GM23338 (cell line): ENCODE results near the gene DPH2. TPM values are rescaled to one million over a fixed set of nuclear protein-coding genes. Genes with fewer than 3 reads are reported as not detected.

Experiments
- ATAC-seq: fragments of 200-7000 bp; cut with Tn5 transposase; 3 replicates; pipeline ENCODE4 v1.9.1; 2020
- DNase-seq: peaks from one replicate; pipeline ENCODE4 v3.0.0-alpha.2; 2015; ENCODE audit warnings: low spot score
- H2AFZ ChIP-seq: fragments of 200-600 bp; sonication (generic); 2 replicates; pipeline ENCODE4 v1.8.0; 2016; ENCODE audit warnings: antibody characterized with exemption, mild to moderate bottlenecking, moderate library complexity
- H3F3A ChIP-seq: fragments of 200-600 bp; sonication (generic); replicated peaks from 2 replicates; pipeline ENCODE4 v1.8.0; 2017; ENCODE audit warnings: antibody characterized with exemption, mixed run types, low read depth
- H3K27ac ChIP-seq: fragments of 200-600 bp; sonication (generic); 2 replicates; pipeline ENCODE4 v1.6.1; 2016; ENCODE audit warnings: low read depth
- H3K27me3 ChIP-seq: fragments of 200-600 bp; sonication (generic); 2 replicates; pipeline ENCODE4 v1.8.0; 2016; ENCODE audit warnings: mild to moderate bottlenecking, mixed run types, moderate library complexity; ENCODE audit not compliant: insufficient read depth
- H3K36me3 ChIP-seq: fragments of 200-600 bp; sonication (generic); 2 replicates; pipeline ENCODE4 v1.8.0; 2016; ENCODE audit warnings: mild to moderate bottlenecking; ENCODE audit not compliant: insufficient read depth
- H3K4me1 ChIP-seq: fragments of 200-600 bp; sonication (generic); 2 replicates; pipeline ENCODE4 v1.8.0; 2016; ENCODE audit warnings: mild to moderate bottlenecking, moderate library complexity; ENCODE audit not compliant: insufficient read depth
- H3K4me2 ChIP-seq: fragments of 200-600 bp; sonication (generic); 2 replicates; pipeline ENCODE4 v1.7.1; 2017; ENCODE audit warnings: mixed run types
- H3K4me3 ChIP-seq: fragments of 200-600 bp; sonication (generic); 2 replicates; pipeline ENCODE4 v1.6.1; 2016; ENCODE audit warnings: mixed run types
- H3K79me2 ChIP-seq: fragments of 200-600 bp; sonication (generic); replicated peaks from 2 replicates; pipeline ENCODE4 v1.8.0; 2017; ENCODE audit warnings: mild to moderate bottlenecking; ENCODE audit not compliant: insufficient read depth
- H3K9me2 ChIP-seq: fragments of 200-600 bp; sonication (generic); 2 replicates; pipeline ENCODE4 v1.8.0; 2017; ENCODE audit not compliant: insufficient read depth
- H4K20me1 ChIP-seq: fragments of 200-600 bp; sonication (generic); replicated peaks from 2 replicates; pipeline ENCODE4 v1.8.0; 2017; ENCODE audit warnings: mild to moderate bottlenecking; ENCODE audit not compliant: insufficient read depth
- H3K27ac Mint-ChIP-seq: 2 replicates; pipeline ENCODE4 v1.8.0; 2020; ENCODE audit warnings: inconsistent platforms, mild to moderate bottlenecking, moderate library complexity, mixed read lengths
- H3K27me3 Mint-ChIP-seq: 3 replicates; pipeline ENCODE4 v1.8.0; 2022; ENCODE audit warnings: low read depth, mild to moderate bottlenecking, moderate library complexity, mixed read lengths, inconsistent platforms; ENCODE audit not compliant: insufficient read depth, poor library complexity
- H3K36me3 Mint-ChIP-seq: 3 replicates; pipeline ENCODE4 v1.8.0; 2021; ENCODE audit warnings: low read depth, mild to moderate bottlenecking, inconsistent platforms, moderate library complexity, mixed read lengths
- H3K4me1 Mint-ChIP-seq: 3 replicates; pipeline ENCODE4 v1.8.0; 2020; ENCODE audit warnings: mild to moderate bottlenecking, inconsistent platforms, mixed read lengths
- H3K4me3 Mint-ChIP-seq: 3 replicates; pipeline ENCODE4 v1.8.0; 2021; ENCODE audit warnings: moderate library complexity, mild to moderate bottlenecking, inconsistent platforms, mixed read lengths
- H3K9me3 Mint-ChIP-seq: 3 replicates; pipeline ENCODE4 v1.8.0; 2020; ENCODE audit warnings: moderate library complexity, mild to moderate bottlenecking, inconsistent platforms, mixed read lengths
- CREB1 ChIP-seq: fragments of 250-450 bp; sonication (Bioruptor Pico); IDR thresholded peaks from 2 replicates; pipeline ENCODE4 v1.5.0; 2020; ENCODE audit warnings: low read depth, mild to moderate bottlenecking, moderate library complexity
- CTCF ChIP-seq, 2 experiments: fragments of 200-600 bp in 1 of 2; sonication (generic) in 1 of 2; conservative IDR thresholded peaks; 2 replicates each; pipeline versions ENCODE4 v1.5.1 to v1.6.1; 2016 to 2017; ENCODE audit warnings: antibody characterized with exemption in 2 of 2, low read depth in 2 of 2, mild to moderate bottlenecking in 2 of 2, moderate library complexity in 1 of 2
- ETS1 ChIP-seq: IDR thresholded peaks from 2 replicates; pipeline ENCODE4 v1.6.1; 2016; ENCODE audit warnings: antibody characterized with exemption
- EZH2 ChIP-seq: fragments of 200-600 bp; sonication (generic); IDR thresholded peaks from one replicate; pipeline ENCODE4 v1.8.0; 2017; ENCODE audit warnings: antibody characterized with exemption, mild to moderate bottlenecking, low read depth; ENCODE audit not compliant: unreplicated experiment
- EZH2phosphoT487 ChIP-seq: fragments of 200-600 bp; sonication (generic); IDR thresholded peaks from one replicate; pipeline ENCODE4 v1.8.1; 2018; ENCODE audit warnings: antibody characterized with exemption; ENCODE audit not compliant: unreplicated experiment
- JUNB ChIP-seq: IDR thresholded peaks from one replicate; pipeline ENCODE4 v1.6.1; 2016; ENCODE audit warnings: antibody characterized with exemption; ENCODE audit not compliant: unreplicated experiment
- NANOG ChIP-seq: IDR thresholded peaks from 2 replicates; pipeline ENCODE4 v1.6.1; 2016; ENCODE audit warnings: antibody characterized with exemption, borderline replicate concordance
- POLR2AphosphoS5 ChIP-seq: IDR thresholded peaks from 2 replicates; pipeline ENCODE4 v1.6.1; 2016; ENCODE audit warnings: antibody characterized with exemption, low read depth
- STAT1 ChIP-seq: IDR thresholded peaks from one replicate; pipeline ENCODE4 v1.6.1; 2016; ENCODE audit warnings: antibody characterized with exemption; ENCODE audit not compliant: unreplicated experiment
- ZNF114 ChIP-seq: fragments of 250-450 bp; sonication (Bioruptor Pico); IDR thresholded peaks from 2 replicates; pipeline ENCODE4 v1.5.0; 2020; ENCODE audit warnings: mild to moderate bottlenecking, moderate library complexity
- ZNF331 ChIP-seq: fragments of 250-450 bp; sonication (Bioruptor Pico); IDR thresholded peaks from 2 replicates; pipeline ENCODE4 v1.5.0; 2020; ENCODE audit warnings: low read depth, mild to moderate bottlenecking, moderate library complexity
- polyA plus RNA-seq: library from polyadenylated mRNA; unstranded; fragments of >200 nt; fragmentation: Nextera tagmentation; extraction: Ambion mirVana; gene quantifications from 2 replicates; pipeline ENCODE4 v1.2.1, GENCODE V29; 2016
- total RNA-seq: library from RNA; depleted of rRNA; stranded (reverse); fragments of >200 nt; shearing (Covaris generic); gene quantifications from 2 replicates; pipeline ENCODE4 v1.2.3, GENCODE V29; 2014
- TF ChIP-seq, protein P1 (sequence below): IDR thresholded peaks from one replicate; pipeline ENCODE4 v1.6.1; 2018; ENCODE audit warnings: antibody characterized with exemption; ENCODE audit not compliant: unreplicated experiment
- TF ChIP-seq, protein P2 (sequence below): fragments of 250-450 bp; sonication (Bioruptor Pico); IDR thresholded peaks from 2 replicates; pipeline ENCODE4 v1.5.0; 2020; ENCODE audit warnings: mild to moderate bottlenecking, moderate library complexity

DPH2 gene
- total and polyA plus RNA-seq, 2 experiments from 2014 or later, result 32.1 to 90.3 TPM

GRCh38 chr1:43997295-43997999 lies 27.6 kb downstream of the DPH2 start:
- peaks cover 6% of the 10 kb centered on the region for H3F3A ChIP-seq
- no peak overlapping the region for H3K27ac ChIP-seq
- H2AFZ ChIP-seq, result no peak overlapping the region
- peaks cover 6% of the 10 kb centered on the region; the same call in 1 of the 2 replicates for H3K27me3 ChIP-seq
- peaks cover 42% of the 10 kb centered on the region for H3K36me3 Mint-ChIP-seq
- ATAC-seq (no peak), DNase-seq (no peak)
- no peaks in the 10 kb centered on the region for H3K79me2 ChIP-seq
- no peaks in the 10 kb centered on the region; the same call in 1 of the 2 replicates for H4K20me1 ChIP-seq
- no peak for TF ChIP-seq ZNF331
- TF ChIP-seq CTCF (conservative IDR thresholded peaks at IDR 0.05; ENCODE audit: low read depth in 2 of 2), result no peak
- TF ChIP-seq STAT1, result no peak
- no peak for TF ChIP-seq POLR2AphosphoS5
- TF ChIP-seq ETS1, result no peak
- no peak for TF ChIP-seq ZNF114 (CRISPR knock-in tag)
- no peak for TF ChIP-seq EZH2phosphoT487
- TF ChIP-seq, protein P1, sequence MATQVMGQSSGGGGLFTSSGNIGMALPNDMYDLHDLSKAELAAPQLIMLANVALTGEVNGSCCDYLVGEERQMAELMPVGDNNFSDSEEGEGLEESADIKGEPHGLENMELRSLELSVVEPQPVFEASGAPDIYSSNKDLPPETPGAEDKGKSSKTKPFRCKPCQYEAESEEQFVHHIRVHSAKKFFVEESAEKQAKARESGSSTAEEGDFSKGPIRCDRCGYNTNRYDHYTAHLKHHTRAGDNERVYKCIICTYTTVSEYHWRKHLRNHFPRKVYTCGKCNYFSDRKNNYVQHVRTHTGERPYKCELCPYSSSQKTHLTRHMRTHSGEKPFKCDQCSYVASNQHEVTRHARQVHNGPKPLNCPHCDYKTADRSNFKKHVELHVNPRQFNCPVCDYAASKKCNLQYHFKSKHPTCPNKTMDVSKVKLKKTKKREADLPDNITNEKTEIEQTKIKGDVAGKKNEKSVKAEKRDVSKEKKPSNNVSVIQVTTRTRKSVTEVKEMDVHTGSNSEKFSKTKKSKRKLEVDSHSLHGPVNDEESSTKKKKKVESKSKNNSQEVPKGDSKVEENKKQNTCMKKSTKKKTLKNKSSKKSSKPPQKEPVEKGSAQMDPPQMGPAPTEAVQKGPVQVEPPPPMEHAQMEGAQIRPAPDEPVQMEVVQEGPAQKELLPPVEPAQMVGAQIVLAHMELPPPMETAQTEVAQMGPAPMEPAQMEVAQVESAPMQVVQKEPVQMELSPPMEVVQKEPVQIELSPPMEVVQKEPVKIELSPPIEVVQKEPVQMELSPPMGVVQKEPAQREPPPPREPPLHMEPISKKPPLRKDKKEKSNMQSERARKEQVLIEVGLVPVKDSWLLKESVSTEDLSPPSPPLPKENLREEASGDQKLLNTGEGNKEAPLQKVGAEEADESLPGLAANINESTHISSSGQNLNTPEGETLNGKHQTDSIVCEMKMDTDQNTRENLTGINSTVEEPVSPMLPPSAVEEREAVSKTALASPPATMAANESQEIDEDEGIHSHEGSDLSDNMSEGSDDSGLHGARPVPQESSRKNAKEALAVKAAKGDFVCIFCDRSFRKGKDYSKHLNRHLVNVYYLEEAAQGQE, result no peak
- TF ChIP-seq EZH2, result no peak
- no peak for TF ChIP-seq JUNB
- no peak for TF ChIP-seq CREB1 (CRISPR knock-in tag)
- TF ChIP-seq, protein P2, sequence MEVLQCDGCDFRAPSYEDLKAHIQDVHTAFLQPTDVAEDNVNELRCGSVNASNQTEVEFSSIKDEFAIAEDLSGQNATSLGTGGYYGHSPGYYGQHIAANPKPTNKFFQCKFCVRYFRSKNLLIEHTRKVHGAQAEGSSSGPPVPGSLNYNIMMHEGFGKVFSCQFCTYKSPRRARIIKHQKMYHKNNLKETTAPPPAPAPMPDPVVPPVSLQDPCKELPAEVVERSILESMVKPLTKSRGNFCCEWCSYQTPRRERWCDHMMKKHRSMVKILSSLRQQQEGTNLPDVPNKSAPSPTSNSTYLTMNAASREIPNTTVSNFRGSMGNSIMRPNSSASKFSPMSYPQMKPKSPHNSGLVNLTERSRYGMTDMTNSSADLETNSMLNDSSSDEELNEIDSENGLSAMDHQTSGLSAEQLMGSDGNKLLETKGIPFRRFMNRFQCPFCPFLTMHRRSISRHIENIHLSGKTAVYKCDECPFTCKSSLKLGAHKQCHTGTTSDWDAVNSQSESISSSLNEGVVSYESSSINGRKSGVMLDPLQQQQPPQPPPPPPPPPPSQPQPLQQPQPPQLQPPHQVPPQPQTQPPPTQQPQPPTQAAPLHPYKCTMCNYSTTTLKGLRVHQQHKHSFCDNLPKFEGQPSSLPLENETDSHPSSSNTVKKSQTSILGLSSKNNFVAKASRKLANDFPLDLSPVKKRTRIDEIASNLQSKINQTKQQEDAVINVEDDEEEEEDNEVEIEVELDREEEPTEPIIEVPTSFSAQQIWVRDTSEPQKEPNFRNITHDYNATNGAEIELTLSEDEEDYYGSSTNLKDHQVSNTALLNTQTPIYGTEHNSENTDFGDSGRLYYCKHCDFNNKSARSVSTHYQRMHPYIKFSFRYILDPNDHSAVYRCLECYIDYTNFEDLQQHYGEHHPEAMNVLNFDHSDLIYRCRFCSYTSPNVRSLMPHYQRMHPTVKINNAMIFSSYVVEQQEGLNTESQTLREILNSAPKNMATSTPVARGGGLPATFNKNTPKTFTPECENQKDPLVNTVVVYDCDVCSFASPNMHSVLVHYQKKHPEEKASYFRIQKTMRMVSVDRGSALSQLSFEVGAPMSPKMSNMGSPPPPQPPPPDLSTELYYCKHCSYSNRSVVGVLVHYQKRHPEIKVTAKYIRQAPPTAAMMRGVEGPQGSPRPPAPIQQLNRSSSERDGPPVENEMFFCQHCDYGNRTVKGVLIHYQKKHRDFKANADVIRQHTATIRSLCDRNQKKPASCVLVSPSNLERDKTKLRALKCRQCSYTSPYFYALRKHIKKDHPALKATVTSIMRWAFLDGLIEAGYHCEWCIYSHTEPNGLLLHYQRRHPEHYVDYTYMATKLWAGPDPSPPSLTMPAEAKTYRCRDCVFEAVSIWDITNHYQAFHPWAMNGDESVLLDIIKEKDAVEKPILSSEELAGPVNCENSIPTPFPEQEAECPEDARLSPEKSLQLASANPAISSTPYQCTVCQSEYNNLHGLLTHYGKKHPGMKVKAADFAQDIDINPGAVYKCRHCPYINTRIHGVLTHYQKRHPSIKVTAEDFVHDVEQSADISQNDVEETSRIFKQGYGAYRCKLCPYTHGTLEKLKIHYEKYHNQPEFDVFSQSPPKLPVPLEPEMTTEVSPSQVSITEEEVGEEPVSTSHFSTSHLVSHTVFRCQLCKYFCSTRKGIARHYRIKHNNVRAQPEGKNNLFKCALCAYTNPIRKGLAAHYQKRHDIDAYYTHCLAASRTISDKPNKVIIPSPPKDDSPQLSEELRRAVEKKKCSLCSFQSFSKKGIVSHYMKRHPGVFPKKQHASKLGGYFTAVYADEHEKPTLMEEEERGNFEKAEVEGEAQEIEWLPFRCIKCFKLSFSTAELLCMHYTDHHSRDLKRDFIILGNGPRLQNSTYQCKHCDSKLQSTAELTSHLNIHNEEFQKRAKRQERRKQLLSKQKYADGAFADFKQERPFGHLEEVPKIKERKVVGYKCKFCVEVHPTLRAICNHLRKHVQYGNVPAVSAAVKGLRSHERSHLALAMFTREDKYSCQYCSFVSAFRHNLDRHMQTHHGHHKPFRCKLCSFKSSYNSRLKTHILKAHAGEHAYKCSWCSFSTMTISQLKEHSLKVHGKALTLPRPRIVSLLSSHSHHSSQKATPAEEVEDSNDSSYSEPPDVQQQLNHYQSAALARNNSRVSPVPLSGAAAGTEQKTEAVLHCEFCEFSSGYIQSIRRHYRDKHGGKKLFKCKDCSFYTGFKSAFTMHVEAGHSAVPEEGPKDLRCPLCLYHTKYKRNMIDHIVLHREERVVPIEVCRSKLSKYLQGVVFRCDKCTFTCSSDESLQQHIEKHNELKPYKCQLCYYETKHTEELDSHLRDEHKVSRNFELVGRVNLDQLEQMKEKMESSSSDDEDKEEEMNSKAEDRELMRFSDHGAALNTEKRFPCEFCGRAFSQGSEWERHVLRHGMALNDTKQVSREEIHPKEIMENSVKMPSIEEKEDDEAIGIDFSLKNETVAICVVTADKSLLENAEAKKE, result no peak
- TF ChIP-seq NANOG, result no peak
- no peaks in the 10 kb centered on the region for H3K9me2 ChIP-seq
- no peaks in the 10 kb centered on the region for H3K9me3 Mint-ChIP-seq
- peaks cover 10% of the 10 kb centered on the region; the same call in 1 of the 2 replicates for H3K36me3 ChIP-seq
- H3K4me3 Mint-ChIP-seq, result no peak overlapping the region
- peaks cover 8% of the 10 kb centered on the region for H3K4me1 ChIP-seq
- H3K4me3 ChIP-seq, result no peak overlapping the region
- H3K4me1 Mint-ChIP-seq, result peaks cover 28% of the 10 kb centered on the region
- no peak overlapping the region for H3K27ac Mint-ChIP-seq
- no peak overlapping the region for H3K4me2 ChIP-seq
- peaks cover 29% of the 10 kb centered on the region for H3K27me3 Mint-ChIP-seq
